GM18499 (cell line): ENCODE data around the gene PSMB5.
A peak's percentile ranks its signal among the peaks of the same experiment; 100 is the strongest.

ENCODE experiments used
- ATAC-seq: cut with Tn5 transposase; IDR thresholded peaks from one replicate; pipeline ENCODE4 v1.9.1; 2021; ENCODE audit warnings: moderate number of reproducible peaks; ENCODE audit not compliant: insufficient read depth, unreplicated experiment

Gene PSMB5

GRCh38 chr14:23034498-23035302 lies at the start of gene PSMB5:
TSS of gene PSMB5 (minus strand) at chr14:23034900. CDS start at chr14:23034881, 19 bp downstream.
- ATAC-seq, result peak; percentile 84

DNA sequence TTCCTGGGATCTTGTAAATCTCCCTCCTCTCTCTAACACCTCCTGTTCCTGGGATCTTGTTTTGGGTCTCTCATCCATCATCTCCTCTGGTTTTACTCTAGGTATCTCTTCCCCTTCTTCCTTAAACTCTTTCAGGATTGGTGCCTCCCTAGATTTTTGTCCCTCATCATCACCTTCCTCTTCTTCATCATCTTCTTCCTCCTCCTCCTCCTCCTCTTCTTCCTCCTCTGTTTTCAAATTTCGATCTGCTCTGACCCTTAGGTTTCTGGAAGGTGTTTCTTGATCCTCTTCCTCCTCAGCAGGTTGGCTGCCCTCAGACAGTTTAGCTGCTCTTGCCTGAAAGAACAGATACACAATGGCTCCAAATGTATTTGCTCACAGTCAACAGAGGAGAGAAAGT lies 45.8 kb upstream of the PSMB5 start:
- ATAC-seq, result no peak

GRCh38 chr14:23079716-23080115 lies 45.0 kb upstream of the PSMB5 start:
- no peak for ATAC-seq

DNA sequence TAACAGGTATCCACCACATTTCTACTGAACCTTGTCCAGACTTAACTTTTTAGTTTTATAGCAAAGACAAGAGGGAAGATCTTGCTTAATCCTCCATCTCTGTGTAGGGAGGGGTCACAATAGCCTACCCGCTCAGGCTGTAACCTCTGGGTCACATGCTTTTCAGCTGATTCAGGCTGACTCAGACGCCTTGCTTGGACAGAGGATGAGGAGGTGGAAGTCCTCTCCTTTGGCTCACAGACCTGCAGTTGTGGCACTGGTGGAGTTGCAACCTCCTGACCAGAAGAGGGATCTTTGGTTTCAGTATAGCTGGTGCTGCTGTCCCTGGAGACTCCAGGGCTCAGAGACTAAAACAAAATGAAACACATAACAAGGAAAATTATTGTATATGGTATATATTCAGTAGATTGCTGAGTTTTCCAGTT lies 44.0 kb upstream of the PSMB5 start:
- no peak for ATAC-seq

DNA sequence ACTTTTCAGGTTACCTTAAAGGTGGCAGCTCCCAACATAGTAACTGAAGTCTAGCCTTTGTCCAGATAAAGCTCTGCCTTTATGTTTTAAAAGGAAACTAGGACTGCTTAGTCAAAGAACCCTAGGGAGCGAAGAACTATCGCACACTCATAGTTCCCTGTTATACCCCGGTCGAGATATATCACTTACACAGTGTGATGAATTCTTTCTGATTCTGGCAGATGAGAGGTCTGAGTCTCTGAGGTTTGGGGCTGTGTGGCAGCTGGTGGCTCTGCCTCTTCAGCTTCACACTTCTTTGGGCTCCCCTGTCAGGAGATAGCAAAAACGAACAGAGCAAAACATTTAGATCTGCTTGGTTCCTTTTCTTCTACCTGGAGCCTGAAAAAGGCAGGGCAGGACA lies 43.3 kb upstream of the PSMB5 start:
- no peak for ATAC-seq

GRCh38 chr14:23076785-23077408 lies 42.2 kb upstream of the PSMB5 start:
- no peak for ATAC-seq

DNA sequence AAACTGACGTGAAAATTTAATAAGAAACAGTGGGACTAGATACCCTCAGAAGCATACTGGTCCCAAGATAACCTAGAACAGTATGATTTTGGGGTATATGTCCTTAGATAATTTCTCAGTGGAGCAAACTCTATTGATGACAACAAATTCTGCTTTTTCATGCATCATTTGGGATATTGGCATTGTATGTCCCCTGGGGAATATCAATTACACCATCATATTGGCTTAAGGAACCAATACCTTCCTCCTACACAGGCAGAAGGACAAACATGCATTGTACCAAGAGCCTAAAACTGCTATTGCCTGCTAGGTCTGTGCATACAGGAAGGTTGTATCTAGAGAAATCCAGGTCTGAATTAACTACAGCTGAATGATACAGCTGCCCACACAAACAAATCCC lies 40.2 kb upstream of the PSMB5 start:
- ATAC-seq, result no peak

GRCh38 chr14:23071921-23072539 lies 37.3 kb upstream of the PSMB5 start:
- ATAC-seq, result no peak

- peak; percentile 72 for ATAC-seq
Measured at GRCh38 chr14:23071244-23071920, 36.7 kb upstream of the PSMB5 start.

DNA sequence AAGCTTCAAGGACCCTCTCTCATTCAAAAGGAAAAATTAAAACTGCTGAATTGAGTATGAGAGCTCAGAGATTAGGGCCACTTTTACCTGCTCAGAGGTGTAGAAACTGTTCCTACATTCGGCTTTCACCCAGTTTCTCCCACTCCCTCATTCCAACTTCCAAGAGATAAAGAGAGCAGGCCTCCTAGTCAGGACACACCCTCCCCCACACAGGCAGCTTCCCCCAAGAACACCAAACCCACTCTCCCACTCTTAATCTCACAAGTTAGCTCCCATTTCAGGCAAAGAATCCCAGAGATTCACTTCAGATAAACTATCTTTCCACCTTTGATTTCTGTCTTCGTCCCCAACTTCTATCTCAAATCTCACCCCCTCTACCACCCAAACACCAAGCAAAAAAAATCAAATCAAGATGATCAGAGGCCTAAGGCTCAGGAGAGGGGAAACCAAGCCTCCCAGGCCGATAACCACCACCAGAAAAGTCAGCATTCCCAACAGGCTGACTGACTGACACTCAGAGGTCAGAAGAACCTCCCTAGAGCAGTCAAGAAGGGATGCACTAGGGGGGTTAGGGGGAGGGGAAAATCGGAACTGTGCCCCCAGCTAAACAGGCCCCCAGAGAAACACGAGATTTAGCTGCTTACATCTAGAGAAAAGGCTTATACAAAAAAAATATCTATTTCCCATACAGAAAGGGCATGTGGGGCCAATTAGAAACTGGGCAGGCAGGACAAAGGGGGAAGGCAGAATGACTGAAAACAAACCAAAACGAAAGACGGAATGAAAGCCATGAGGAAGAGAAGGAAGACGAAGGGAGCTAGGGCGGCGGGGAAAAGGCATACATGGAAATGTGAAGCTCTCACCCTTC lies 35.8 kb upstream of the PSMB5 start:
- ATAC-seq, result no peak

- ATAC-seq, result no peak
Measured at GRCh38 chr14:23069413-23069806, 34.7 kb upstream of the PSMB5 start.

DNA sequence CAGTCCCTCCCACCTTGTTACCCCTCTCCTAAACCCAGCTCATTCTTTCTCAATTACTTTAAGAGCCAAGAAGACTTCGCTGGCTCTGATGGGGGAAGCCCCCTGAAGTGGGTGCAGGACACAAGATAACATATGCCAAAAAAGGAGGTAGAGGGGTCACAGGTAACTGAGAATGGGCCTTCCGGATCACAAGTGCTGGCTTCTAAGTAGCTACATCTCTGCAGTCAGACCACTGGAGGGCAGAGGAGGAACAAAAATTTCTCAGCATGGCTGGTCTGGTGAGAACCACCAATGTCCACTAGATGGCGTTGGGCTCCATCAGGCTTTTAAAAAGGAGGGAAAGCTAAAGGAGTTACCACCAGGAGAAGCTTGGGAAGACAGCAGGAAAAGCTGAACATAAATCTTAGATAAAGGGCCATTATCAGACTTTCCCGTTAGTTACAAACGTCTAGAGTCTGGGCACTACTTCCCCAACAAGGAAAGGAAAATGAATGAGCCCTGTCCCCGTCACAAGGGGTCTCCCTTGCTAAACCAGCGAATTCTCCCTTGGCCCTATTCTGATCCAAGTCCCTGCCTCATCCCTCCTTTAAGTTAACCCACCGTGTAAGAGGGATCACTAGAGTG lies 34.2 kb upstream of the PSMB5 start:
- peak; percentile 42 for ATAC-seq

DNA sequence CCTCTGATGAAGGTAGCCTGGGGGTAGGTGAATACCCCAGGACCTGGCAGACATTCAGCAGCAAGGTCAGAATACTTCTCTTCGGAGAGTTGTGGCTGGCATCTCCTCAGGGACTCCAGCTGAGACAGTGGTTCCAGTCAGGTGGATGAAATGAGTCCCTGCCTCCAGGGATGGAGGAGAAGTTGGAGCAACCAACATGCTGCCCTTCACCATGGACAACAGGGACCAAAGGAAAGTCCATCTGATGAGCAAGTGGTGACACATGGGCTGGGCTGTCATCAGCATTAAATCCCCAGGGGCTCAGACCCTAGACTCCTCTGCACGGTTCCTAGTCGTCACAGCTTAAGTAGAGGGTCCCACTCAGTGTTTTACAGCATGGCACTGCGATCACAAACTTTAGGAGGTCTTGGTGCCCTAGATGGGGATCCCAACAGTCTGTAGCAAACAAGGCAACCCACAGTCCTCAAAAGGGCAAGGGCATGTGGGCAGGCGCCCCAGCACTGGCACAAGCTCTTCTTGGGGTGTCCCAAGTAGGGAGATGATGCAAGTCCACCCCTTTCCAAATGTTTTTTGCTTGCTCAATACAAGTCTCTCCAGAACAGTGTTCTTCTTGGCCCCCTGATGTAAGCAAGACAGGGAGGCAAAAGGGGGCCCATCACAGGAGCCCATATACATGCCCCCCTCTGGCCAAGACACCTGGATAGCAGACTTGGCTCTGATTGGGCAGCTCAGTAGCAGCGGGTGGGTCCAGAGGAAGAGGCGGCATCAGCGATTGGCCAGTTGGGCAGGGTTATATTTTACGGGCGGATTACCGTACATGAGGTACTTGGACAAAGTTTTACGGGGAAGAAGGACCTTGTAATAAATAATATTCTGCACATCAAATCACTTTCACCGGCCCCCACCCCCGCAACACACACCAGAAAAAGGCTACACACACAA lies 33.4 kb upstream of the PSMB5 start:
- ATAC-seq, result no peak

DNA sequence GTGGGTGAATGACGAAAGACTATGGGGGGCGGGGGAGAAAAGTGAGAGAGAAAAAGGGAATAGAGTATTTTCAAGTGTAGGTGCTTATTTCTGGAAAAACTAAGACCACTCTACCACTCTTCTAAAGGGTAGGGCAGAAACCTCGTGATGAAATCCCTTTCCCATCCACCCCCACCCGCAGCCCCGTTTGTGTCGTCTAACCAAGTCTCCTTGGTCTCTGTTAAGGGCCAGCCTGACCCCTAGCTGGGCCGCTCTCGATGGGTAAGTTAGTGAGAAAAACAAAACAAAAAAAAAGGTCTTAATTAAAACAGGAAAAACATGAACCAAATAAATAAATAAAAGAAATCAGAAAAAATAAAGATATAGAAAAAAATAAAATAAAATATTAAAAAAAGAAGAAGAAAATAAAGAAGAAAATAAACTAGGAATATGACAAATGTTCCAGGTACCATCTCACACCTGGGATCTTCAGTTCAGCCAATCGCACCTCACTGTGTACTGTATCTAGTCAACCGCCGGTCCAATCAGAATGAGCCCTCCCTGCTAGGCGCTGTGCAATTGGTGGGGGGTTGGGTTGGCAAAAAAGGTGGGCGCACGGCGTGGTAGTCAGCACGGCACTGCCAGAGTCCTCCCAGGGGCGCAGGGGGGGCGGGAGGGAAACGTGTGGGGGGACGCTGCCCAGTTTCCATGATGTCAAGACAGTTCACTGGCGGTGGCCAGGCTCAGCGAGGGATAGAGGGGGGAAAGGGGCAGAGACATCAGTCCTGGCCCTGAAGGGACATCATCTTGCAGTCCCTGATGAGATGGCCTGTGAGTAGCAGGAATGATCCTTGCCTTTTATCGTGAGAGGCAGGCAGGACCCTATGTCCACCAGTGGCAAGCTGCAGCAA lies 32.4 kb upstream of the PSMB5 start:
- ATAC-seq, result no peak

DNA sequence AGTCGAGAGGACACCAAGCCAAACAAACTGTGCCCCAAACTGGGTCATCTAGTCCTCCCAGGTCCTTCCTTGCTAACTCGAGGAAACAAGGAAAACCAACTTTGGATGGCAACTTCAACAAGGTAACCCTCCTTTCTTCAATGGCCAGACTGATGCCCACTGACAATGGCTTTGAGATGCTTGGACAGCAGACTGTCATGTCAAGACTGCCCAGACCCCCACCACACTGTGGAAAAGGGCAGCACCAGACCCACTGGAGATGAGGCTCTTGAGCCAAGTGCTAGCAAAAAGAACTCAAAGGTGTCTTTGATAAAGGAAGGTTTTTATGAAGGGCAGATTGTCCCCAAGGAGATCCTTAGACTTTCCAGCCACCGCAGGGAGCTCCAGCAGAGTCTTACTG lies 31.7 kb upstream of the PSMB5 start:
- no peak for ATAC-seq

- no peak for ATAC-seq
Measured at GRCh38 chr14:23063601-23064000, 28.9 kb upstream of the PSMB5 start.

DNA sequence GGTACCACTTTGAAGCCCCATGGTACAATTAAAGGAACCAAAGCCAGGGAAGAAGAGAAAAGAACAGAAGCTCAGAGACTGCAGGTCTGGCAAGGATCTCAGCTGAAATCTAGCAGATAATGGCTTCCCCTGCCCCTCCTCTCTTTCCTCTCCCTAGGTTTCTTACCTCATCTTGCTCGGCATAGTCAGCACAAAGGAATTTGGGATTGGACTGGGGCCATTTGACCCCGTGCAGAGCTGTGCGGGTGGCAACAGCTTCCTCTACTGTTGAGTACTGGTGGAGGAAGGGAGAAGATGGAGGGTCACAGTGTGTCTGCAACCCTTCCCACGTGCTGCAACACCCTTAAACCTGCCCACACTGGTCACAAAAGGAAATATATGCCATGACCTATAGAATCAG lies 27.3 kb upstream of the PSMB5 start:
- no peak for ATAC-seq
